Astrocyte of the cerebellum (primary cell): ENCODE results near the gene SEMA5B.

Experiments used
- DNase-seq: peaks from one replicate; pipeline ENCODE4 v3.0.0-alpha.2; 2011; ENCODE audit warnings: low read depth
- H3K4me3 ChIP-seq: 2 replicates; pipeline ENCODE4 v1.5.1; 2011; ENCODE audit warnings: mild to moderate bottlenecking, low read depth, low read length, moderate library complexity
- CTCF ChIP-seq: IDR thresholded peaks from 2 replicates; pipeline ENCODE4 v1.5.1; 2012; ENCODE audit warnings: low read length, low read depth, moderate library complexity, mild to moderate bottlenecking; ENCODE audit errors: missing control alignments
- in situ Hi-C: cut with HindIII; loops from 2 replicates; pipeline ENCODE4 v1.10.0; 2017; ENCODE audit warnings: low sequenced_read_pairs

The SEMA5B gene

GRCh38 chr3:122947196-122947595 lies 80.4 kb downstream of the SEMA5B start:
- DNase-seq: no peak
- no peak for TF ChIP-seq CTCF
- in situ Hi-C loops: no loop called here
- no peak overlapping the region for H3K4me3 ChIP-seq

- no peak overlapping the region for H3K4me3 ChIP-seq
- in situ Hi-C loops: no loop called here
- TF ChIP-seq CTCF: no peak
- no peak for DNase-seq
Measured at GRCh38 chr3:122946185-122946584, 81.4 kb downstream of the SEMA5B start.

- H3K4me3 ChIP-seq: no peak overlapping the region
- no peak for TF ChIP-seq CTCF
- DNase-seq: no peak
- in situ Hi-C loops: no loop called here
Measured at GRCh38 chr3:122945230-122945629, 82.3 kb downstream of the SEMA5B start.

GRCh38 chr3:122944671-122945161 lies 82.8 kb downstream of the SEMA5B start:
- no peak for DNase-seq
- H3K4me3 ChIP-seq: no peak overlapping the region
- TF ChIP-seq CTCF: no peak
- in situ Hi-C loops: no loop called here

- TF ChIP-seq CTCF: no peak
- in situ Hi-C loops: no loop called here
- no peak for DNase-seq
- no peak overlapping the region for H3K4me3 ChIP-seq
Measured at GRCh38 chr3:122943828-122944190, 83.8 kb downstream of the SEMA5B start.

GRCh38 chr3:122942937-122943827 lies 84.4 kb downstream of the SEMA5B start:
- TF ChIP-seq CTCF: peak; percentile 95
- no peak overlapping the region for H3K4me3 ChIP-seq
- in situ Hi-C loops: no loop called here
- peak; percentile 9 for DNase-seq
